HG03097 (cell line): ENCODE results near the gene SAMD4B.
"Not testable (repeated sequence)": the region's sequence is repeated elsewhere in the genome, so short reads cannot be mapped to it uniquely, and the experiment has no call there.

Experiments
- ATAC-seq: cut with Tn5 transposase; IDR thresholded peaks from one replicate; pipeline ENCODE4 v1.9.1; 2021; ENCODE audit not compliant: unreplicated experiment, low FRiP score

The SAMD4B gene

DNA sequence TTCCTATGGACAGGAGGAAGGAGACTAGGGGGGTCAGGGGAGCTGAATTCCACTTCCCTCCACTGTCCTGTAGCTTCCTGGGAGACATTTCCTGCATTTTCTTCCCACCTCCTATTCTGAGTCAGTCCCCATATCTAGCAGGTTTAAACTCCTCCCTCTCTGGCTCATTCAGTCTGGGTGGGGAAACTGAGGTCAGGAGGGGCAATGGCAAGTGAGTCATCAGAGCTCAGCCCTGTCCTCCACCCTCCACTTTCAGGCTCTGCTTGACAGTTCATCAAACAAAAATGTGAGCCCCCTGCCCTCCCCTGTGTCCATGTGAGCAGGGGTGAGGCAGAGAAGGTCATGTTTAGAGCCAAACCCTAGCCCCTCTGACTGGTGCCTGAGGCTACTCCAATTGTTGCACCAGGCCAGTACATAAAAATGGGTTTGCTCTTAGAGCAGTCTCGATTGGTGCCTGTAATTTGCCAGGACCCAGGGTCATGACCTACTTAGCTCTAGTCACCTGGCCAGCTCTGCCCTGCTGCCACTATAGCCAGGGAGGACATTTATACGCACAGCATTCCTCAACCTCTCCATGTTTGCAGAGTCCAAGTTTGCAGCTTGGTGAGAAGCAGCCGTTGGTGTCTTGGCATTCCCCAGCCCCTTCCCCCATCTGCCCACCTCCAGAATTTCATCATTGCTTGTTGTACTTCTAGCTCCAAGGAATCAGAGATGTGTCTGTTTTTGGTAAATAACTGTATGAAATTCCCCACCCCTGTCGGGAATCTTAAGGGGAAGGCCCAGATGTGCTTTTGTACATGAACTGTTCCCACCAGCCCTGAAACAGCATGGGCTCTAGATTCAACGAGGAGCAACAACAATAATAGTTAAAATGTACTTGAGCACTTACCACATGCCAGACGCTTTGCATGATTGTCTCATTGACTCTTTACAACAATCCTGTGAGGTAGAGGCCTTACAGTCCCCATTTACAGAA is 20.7 kb downstream of the SAMD4B start:
- ATAC-seq: no peak

DNA sequence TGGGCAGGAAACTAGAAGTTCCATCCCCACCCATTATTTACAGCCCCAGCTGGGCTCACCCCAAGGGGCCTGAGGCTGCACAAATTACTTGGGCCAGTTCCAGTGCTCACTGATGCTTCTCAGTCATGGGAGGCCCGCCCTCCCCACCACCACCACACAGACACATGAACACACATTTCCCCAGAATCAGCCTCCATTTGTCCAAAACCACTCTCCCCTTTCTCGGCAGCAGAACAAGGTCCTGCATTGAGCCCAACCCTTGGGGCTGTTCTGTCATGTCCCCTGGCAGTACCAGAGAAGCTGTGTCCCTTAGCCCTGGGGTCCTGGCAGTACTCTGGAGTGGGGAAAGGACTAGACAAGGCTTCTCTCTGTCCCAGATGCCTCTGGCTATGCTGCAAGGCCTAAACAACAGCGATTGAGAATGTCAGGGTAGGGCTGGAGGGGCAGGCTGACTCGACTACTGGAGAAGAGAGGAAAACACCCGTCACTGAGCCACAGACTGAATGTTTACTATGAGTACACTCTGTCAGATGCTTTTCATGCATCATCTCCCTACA is 21.8 kb downstream of the SAMD4B start:
- ATAC-seq: no peak

DNA sequence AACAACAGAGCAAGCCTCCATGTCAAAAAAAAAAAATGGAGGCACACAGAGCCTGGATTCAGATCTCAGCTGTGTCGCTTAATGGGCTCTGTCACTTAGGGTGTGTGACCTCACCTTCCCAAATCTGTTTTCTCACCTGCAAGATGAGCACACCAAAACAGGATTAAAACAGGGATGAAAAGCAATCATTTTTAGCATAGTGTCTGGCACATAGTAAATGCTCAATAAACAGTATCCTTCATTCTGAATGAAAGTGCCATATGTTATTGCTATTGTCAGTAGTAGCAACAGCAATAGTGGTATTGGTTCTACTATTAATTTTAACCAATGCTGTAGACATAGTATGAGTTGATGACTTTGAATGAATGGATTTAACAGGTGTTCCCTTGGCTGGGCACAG is 23.3 kb downstream of the SAMD4B start:
- ATAC-seq: no peak

DNA sequence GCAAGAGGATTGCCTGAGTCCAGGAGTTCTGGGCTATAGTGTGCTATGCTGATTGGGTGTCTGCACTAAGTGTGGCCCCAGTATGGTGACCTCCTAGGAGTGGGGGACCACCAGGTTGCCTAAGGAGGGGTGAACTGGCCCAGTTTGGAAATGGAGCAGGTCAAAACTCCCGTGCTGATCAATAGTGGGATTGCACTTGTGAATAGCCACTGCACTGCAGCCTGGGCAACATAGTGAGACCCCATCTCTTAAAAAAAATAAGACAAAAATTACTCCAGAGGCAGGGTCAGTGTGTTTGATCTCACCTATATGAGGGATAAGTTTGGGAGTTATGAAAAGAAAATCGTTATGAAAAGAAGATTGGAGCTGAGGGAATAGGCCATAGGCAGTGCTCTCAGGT is 27.0 kb downstream of the SAMD4B start:
- ATAC-seq: no peak

DNA sequence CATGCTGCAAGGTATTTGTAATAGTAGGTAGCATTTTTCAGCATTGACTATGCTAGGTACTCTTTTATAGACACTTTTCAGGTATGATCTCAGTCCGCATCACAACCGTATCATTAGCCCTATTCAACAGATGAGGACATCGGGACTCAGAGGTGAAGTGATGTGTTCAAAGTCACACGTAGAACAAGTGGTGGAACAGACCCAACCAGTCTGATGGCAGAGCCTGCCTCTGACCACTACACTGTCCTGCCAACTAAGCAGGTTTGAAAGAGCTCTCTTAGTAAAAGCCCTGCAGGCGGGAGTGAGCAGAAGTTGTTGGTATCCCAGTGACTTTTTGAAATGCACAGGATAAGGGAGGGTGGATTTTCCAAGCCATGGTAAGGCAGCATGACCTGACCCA is 28.5 kb downstream of the SAMD4B start:
- ATAC-seq: no peak

DNA sequence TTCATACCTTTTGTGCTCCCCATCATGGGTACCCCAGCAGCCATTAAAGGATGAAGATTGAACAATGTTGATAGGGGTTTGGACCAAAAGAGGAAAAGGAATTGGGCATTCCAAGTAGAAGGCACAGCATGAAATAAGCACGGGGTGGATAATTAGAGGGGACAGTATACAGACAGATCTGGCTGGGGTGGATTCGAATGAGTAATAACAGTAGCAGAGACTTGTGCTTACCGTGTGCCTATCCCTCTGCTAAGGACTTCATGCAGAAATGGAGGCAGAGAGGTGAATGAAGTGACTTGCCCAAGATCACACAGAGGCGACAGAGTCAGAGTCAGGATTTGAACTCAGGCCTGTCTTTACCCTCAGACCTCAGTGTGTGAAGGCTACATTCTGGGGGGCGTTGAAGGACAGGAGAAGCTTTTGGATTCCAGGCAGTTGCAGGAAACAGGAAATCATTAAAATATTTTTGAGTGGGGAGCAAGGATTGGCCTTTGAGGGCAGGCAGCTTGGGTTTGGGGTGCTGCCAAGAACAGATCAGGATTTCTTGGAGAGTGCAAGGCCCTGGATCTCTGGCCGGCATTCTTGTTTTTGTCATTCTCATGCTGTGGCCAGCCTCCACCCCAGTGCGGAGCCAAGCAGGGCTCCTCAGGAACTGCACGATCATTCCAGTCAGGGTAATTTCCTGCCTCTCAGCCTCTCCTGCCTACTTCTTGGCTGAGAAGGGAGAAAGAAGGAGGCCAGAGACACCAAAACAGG is 30.0 kb downstream of the SAMD4B start:
- ATAC-seq: no peak

DNA sequence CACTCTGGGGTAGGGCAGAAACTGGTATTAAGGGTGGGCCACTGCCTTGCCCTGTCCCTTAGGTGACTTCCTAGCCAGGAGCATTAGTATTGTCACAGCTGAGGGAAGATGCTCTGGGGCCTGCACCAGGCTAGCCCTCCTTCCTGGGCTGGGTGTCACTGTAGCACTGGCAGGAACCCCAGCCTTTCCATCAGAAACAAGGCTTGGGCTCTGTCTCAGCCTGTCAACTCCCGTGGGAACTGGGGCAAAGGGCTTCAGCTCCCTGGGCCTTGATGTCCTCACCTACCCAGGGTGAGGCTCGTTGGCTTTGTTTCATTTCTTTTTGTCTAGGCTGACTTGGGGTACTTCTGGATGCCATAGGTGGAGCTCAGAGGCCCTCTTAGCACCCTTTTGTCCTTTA is 30.7 kb downstream of the SAMD4B start:
- ATAC-seq: no peak

DNA sequence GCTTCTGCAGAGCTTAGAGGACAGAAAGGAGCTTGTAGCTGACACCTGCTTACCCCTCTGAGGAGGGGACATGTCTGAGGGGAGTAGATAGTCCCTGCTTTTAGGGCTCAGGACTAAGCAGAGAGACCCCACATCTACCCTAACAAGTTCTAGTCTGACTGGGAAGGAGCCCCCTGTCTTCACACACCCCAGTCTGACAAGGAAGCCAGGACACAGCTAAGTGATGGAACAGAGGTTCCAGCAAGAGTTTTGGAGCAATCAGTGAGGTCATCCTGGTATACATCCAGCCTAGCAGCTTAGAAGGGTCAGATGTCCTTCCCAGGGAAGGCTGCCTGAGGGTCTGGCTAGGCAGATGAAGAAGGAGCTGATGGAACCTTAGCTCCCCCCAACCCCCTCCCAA is 33.7 kb downstream of the SAMD4B start:
- ATAC-seq: no peak

DNA sequence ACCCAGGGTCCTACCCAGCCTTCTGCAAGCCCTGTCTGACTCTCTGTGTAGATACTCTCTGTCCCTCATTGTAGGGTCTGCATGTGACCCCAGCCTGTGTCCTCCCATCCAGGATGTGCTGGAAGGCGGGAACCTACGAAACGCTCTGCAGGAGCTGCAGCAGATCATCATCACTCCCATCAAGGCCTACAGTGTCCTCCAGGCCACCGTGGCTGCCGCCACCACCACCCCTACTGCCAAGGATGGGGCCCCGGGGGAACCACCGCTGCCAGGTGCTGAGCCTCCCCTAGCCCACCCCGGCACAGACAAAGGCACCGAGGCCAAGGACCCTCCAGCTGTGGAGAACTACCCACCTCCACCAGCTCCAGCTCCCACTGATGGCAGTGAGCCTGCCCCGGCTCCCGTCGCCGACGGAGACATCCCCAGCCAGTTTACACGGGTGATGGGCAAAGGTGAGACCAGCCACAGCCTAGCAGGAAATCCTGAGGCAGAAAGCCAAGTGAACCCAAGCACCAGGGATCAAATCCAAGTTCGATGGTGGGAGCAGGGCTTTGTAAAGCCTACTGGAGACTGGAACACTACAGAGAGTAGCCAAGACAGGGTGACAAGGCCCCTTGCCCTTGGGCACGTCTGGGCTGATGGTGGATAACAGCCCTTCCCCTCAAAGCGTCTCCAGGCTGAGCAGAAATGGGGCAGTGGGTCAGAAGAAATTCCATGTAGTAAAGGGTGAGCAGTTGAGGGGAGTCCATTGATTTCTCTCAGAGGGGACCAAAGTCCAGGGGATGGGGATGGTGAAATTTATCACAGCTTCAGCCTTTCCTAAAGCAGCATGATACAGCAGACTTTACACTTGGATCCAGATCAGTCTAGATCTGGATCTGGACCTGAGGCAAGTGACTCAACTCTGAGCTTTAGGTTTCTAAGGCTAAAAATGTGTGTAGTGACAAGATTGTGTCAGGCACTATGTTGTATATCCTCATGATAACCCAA is 35.4 kb downstream of the SAMD4B start:
- no peak for ATAC-seq

DNA sequence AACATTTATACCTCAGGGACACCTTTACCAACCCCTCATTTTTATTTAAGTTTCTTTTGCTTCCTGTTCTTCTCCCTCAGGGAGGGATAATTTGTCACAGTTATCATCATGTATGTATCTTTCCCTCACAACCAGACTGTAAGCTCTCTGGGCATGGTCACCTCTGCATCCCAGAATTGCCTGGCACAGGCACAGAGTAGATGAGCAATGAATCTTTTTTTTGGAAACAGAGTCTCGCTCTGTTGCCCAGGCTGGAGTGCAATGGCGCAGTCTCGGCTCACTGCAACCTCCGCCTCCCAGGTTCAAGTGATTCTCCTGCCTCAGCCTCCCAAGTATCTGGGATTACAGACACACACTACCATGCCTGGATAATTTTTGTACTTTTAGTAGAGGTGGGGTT is 37.1 kb downstream of the SAMD4B start:
- not testable (repeated sequence) for ATAC-seq

DNA sequence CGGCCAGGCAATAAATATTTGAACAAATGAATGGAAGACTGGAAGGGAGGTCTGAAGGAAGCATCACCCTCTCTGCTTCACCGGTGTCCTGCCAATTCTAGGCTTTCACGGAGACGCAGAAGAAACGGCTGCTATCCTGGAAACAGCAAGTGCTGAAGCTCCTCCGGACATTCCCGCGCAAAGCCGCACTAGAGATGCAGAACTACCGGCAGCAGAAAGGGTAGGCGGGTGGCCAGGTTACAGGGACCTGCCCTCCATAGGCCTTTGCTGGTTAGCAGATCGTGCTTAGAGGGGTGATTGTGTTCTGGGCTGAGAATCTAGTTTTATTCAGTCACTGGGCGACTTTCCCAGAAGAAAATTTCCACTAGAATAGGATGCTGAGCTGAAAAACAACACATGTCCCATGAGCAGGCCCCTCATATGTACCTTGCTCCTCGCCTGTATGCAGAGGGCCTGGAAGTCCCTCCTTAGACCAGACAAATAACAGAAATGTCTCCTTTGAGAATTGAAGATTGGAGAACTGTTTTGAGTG is 37.7 kb downstream of the SAMD4B start:
- no peak for ATAC-seq

DNA sequence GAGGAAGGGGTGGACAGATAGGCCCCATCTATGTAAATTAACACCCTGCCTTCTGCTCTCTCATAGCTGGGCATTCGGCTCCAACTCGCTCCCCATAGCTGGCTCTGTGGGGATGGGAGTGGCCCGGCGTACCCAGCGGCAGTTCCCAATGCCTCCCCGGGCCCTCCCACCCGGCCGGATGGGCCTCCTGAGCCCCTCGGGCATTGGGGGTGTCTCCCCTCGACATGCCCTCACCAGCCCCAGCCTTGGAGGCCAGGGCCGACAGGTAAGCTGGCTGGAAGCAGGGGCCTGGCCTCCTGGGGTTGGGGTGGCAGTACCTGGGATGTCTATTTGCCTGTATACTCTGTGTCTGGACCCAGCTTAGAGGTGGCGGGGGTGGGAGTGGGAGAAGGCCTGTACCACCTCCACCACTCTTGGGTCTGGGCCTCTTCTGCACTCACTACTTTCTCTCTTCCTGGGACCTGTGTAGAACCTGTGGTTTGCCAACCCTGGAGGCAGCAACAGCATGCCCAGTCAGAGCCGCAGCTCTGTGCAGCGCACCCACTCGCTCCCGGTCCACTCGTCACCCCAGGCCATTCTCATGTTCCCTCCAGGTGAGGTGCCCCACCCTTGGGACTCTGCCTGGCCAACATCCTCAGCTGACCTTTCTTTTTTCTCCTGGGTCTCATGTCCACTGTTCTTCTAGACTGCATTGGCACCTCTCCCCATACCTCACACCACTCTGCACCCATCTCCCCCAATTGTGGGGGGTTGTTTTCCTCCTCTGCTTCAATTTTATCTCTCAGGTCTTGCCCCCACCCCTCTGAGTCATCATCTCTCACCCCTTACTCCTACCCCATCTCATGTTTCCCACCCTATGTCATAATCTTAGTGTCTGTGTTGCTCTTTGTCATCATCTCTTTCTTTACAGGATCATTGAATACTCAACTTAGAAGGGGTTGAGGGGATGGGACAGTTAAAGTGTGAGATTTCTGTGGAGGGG is 38.6 kb downstream of the SAMD4B start:
- no peak for ATAC-seq

DNA sequence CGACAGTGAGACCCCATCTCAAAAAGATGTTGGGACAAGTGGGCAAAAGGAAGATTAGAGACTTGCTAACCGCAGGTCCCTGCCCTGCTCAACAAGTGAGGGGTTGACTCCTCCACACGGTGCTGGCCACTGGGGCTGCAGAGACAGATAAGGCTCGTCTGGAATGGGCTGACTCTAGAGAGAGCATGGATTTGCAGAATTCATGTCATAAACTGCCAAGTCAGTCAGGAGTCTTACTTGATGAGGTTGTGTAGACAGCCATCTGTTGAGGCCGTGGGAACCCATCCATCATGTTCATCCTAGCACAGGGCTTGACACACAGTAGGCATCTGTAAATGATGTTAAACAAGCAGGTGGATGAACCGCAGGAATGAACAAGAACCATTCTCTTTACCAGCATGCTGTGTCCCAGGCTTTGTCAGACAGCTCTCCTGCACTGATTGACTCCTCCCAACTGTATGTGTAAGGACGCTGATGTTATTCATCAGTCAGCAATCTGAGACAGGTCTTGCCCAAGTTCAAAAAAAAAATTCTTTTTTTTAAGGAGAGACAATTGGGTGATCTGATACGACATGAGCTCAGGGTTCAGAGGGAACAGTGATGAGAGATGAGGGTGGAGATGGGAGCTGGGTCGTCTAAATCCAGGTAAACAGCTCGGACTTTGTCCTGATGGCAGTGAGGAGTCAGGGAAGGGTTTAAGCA is 39.8 kb downstream of the SAMD4B start:
- no peak for ATAC-seq

DNA sequence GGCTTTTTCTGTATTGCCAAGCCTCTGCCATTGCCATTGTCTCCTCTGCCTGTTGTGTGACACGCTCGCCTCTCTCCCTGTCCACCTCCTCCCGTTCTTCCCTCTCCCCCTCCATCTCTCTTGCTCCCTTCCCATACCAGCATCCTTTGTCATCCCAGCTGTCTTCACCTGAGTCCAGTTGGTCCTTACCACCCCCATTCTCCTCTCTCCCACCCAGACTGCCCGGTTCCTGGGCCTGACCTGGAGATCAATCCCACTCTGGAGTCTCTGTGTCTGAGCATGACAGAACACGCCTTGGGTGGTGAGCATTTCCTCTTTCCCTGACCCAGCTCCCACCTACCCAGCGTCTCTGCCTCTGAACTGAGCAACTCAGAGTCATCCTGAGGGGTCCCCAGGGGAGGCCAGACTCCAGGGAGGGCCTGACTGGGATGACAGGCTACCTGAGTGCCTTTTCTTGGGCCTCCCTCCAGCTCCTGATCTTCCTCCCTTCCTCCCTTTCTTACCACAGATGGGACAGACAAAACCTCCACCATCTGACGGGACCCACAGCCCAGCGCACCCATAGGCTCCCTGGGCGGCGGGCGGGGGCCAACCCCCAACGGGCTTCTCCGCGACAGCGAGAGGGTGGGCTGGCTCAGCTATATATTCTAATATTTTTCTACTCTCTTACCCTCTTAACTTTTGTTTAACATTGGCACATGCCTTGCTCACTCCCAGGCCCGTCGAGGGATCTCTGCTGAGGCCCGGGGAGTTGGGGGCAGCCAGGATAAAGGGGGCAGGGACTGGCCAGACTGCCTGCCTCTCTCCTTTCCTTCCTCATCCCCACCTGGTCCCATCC is 41.0 kb downstream of the SAMD4B start:
- no peak for ATAC-seq

DNA sequence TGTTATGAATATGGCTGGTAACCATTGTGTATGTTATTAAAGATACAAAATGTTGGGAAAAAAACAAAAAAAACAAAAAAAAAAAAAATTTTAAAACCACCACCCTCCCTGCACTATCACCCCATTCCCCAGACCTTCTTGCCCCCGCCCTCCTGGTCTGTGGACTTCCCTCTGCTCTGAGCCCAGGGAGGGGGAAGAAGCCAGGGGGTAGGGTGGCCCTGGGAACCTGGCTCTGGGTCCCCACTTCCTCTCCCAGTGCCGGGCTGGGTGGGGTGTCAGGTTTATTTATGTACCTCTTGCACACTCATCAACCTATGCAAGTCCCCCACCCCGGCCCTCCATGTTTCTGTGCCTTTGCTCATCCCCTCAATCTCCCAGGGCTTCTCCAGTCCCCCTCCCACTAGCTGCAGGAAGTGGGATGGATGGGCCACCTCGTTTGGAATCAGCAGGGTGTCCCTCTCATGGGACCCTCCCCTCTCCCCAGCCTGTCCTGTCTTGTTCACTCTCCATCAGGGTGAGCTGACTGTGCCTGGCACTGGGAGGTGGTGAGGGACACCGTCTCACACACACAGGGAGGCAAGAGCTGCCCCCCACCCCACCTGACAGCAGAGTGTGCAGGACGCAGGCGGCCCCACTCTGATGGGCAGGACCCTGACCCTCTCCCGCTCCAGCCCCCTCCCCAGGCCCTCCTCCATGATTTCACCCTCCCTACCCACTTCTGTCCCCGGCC is 42.8 kb downstream of the SAMD4B start:
- ATAC-seq: no peak

DNA sequence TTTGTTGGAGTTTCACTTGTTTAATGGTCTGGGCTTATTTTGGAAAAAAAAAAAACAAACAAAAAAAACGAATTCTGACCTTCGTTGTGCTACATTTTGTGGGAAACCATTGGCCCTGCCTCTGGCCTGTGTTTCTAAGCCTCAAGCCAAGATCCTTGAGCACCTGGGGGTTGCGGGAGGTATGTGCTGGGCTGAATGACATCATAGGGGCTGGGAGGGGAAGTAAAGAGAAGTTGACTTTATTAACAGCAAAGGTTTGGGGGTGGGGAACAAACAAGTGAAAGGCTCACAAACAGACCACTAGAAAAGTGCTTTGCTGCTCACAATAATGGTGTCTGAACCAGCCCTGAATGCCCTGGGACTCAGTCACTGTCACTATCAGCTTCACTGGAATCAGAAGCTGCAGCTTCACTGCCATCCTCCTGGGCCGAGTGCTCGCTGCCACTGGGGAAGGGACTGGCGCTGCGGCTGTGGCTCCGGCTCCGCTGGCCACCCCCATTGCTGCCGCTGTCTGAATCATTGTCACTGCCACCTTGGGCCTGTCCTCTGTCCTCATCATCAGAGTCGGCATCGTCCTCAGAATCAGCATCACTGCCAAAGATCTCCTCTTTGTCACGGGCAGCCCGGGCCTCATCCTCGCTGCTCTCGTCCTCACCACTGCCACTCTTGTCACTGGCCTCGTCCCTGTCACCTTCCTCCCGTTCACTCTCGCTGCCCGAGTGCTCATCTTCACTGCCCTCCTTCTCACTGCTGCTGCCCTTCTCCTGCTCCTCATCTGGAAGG is 43.6 kb downstream of the SAMD4B start:
- no peak for ATAC-seq
